IPS-18a (cell line): ENCODE results near the gene FER.
"Not testable (repeated sequence)": the region's sequence is repeated elsewhere in the genome, so short reads cannot be mapped to it uniquely, and the experiment has no call there.

Experiments used
- H3K27ac ChIP-seq: one replicate; pipeline ENCODE4 v1.5.1; 2013; ENCODE audit warnings: low read length
- H3K27me3 ChIP-seq: one replicate; pipeline ENCODE4 v1.6.1; 2013; ENCODE audit warnings: mild to moderate bottlenecking, low read length; ENCODE audit not compliant: control insufficient read depth, insufficient read depth
- H3K36me3 ChIP-seq: one replicate; pipeline ENCODE4 v1.6.1; 2013; ENCODE audit warnings: low read depth, low read length; ENCODE audit not compliant: control insufficient read depth
- H3K4me1 ChIP-seq: one replicate; pipeline ENCODE4 v1.6.1; 2013; ENCODE audit warnings: low read depth, low read length; ENCODE audit not compliant: control insufficient read depth
- H3K4me3 ChIP-seq: one replicate; pipeline ENCODE4 v1.5.1; 2013; ENCODE audit warnings: low read length
- H3K9ac ChIP-seq: one replicate; pipeline ENCODE4 v1.6.1; 2013; ENCODE audit warnings: mild to moderate bottlenecking, low read length, moderate library complexity
- H3K9me3 ChIP-seq: one replicate; pipeline ENCODE4 v1.6.1; 2013; ENCODE audit warnings: low read depth, low read length; ENCODE audit not compliant: control insufficient read depth

FER gene

DNA sequence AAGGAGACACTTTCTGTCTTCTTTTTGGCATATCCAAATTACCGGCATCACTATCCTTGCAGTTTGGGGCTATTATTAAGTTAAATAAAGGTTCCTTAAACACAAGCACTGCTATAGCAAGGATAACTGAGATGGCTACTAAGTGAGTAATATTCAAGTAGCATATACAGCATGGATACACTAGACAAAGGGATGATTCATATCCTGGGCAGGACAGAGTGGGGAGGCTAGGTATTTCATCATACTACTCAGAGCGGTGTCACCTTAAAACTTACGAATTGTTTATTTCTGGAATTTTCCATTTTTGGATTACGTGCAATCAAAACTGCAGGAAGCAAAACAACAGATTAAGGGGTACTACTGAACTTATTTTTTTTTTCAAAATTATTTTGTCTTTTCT, 54.1 kb downstream of the FER start:
- Histone ChIP-seq H3K27me3 (no peaks in the 10 kb centered on the region), H3K27ac (no peak overlapping the region), H3K4me3 (no peak overlapping the region), H3K9me3 (no peaks in the 10 kb centered on the region), H3K4me1 (no peaks in the 10 kb centered on the region), H3K36me3 (no peaks in the 10 kb centered on the region), H3K9ac (no peak overlapping the region)

DNA sequence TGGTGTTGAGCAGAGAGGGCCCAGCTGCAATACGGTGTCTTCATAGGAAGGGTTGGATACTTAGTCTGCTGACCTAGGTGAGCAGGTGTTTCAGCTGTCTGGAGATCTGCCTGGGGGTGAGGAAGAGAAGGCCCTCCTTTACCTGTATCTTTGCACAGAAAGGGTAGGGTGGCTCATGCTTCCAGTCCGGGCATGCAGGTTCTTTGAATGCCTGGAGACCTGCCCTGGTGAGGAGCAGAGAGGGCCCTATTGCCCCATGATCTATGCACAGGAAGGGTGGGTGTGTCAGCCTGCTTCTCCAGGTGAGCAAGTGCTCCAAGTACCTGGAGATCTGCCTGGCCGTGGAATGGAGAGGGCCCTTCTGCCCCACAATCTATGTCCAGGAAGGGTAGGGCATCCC, 63.0 kb downstream of the FER start:
- Histone ChIP-seq H3K27me3 (no peaks in the 10 kb centered on the region), H3K9me3 (peaks cover 3% of the 10 kb centered on the region), H3K27ac (no peak overlapping the region), H3K9ac (no peak overlapping the region), H3K36me3 (no peaks in the 10 kb centered on the region), H3K4me1 (peaks cover 8% of the 10 kb centered on the region), H3K4me3 (no peak overlapping the region)

DNA sequence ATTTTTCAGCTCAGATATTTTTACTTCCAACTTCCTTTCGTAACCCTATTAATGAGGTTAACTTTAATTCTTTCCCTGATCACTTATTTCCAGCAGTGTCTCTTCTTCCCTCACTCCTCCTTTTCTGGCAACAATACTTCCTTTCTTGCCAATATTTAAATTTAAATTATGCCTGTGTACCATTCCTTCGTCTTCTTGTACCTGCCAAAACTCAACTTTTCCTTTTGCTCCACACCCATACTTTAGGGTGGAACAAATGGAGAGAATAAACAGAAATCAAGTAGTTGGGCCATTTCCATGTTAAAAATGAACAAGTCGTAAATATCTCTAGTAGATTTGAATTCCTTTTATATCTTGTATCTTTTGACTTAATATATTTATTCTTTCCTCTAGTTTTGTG, 66.0 kb downstream of the FER start:
- no peak overlapping the region for H3K9ac ChIP-seq
- H3K36me3 ChIP-seq: no peaks in the 10 kb centered on the region
- peaks cover 8% of the 10 kb centered on the region for H3K4me1 ChIP-seq
- H3K4me3 ChIP-seq: no peak overlapping the region
- peaks cover 3% of the 10 kb centered on the region for H3K9me3 ChIP-seq
- H3K27ac ChIP-seq: no peak overlapping the region
- no peaks in the 10 kb centered on the region for H3K27me3 ChIP-seq

DNA sequence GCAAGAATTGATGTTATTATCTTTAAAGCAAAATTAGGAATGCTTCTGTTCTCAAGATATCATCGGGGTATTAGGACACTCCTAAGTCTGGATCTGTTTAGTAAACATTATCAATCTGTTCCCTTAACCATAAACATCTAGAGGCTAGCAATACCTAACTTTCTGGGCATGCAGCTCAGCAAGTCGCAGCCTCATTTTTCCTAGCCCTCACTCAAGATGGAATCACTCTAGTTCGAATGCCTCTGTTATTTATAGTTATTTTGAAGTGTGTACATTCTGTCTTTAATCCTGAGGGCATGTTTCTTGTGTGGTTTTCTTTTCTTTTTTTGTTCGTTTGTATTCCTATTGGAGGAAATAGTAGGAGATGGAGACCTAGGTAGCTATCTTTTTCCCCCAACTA, 66.9 kb downstream of the FER start:
- H3K9me3 ChIP-seq: peaks cover 3% of the 10 kb centered on the region
- H3K4me3 ChIP-seq: no peak overlapping the region
- no peak overlapping the region for H3K27ac ChIP-seq
- H3K36me3 ChIP-seq: no peaks in the 10 kb centered on the region
- H3K9ac ChIP-seq: no peak overlapping the region
- no peaks in the 10 kb centered on the region for H3K27me3 ChIP-seq
- peaks cover 8% of the 10 kb centered on the region for H3K4me1 ChIP-seq

DNA sequence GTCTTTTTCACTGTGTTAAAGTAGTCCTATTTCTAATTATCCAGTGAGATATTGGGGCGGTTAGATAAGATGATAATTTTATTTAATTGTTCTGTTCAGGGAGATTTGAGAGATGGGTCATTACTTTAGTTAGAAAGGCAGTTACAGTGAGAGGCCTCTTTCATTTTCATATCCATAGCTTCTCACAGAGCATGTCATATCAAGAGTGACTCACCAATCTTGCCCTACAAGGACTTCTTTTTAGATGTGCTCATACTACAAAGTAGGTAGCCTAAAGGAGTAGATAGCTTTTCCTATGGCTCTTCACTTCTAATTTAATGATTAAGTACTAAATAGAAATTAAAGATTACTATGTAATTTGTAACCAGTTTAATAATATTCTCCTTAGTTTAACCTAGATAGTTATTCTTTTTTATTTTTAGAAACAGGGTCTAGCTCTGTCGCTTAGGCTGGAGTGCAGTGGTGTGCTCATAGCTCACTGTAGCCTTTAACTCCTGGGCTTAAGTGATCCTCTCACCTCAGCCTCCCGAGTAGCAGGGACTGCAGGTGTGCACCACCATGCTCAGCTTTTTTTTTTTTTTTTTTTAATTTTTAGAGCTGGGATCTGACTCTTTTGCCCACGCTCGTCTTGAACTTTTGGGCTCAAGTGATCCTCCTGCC, 71.0 kb downstream of the FER start:
- Histone ChIP-seq H3K27me3 (no peaks in the 10 kb centered on the region), H3K36me3 (no peaks in the 10 kb centered on the region), H3K9me3 (no peaks in the 10 kb centered on the region), H3K4me1 (no peaks in the 10 kb centered on the region), H3K9ac (no peak overlapping the region), H3K4me3 (no peak overlapping the region), H3K27ac (no peak overlapping the region)

DNA sequence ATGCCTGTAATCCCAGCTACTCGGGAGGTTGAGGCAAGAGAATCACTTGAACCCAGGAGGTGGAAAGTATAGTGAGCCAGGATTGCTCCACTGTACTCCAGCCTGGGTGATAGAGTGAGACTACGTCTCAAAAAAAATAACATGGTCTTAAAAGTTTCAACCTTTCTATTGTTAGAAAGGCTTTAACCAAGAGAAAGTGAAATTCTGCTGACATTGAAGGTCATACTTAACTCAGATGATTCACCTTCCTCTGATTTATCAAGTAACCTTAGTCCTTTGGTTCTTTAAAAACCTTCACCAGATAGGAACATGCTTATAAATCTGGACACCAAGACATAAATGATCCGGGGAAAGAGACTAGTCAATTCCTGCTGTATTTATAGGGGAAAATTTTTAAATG, 73.3 kb downstream of the FER start:
- H3K36me3 ChIP-seq: no peaks in the 10 kb centered on the region
- H3K9me3 ChIP-seq: no peaks in the 10 kb centered on the region
- H3K9ac ChIP-seq: no peak overlapping the region
- H3K27me3 ChIP-seq: no peaks in the 10 kb centered on the region
- no peak overlapping the region for H3K4me3 ChIP-seq
- H3K4me1 ChIP-seq: peaks cover 5% of the 10 kb centered on the region
- H3K27ac ChIP-seq: no peak overlapping the region

DNA sequence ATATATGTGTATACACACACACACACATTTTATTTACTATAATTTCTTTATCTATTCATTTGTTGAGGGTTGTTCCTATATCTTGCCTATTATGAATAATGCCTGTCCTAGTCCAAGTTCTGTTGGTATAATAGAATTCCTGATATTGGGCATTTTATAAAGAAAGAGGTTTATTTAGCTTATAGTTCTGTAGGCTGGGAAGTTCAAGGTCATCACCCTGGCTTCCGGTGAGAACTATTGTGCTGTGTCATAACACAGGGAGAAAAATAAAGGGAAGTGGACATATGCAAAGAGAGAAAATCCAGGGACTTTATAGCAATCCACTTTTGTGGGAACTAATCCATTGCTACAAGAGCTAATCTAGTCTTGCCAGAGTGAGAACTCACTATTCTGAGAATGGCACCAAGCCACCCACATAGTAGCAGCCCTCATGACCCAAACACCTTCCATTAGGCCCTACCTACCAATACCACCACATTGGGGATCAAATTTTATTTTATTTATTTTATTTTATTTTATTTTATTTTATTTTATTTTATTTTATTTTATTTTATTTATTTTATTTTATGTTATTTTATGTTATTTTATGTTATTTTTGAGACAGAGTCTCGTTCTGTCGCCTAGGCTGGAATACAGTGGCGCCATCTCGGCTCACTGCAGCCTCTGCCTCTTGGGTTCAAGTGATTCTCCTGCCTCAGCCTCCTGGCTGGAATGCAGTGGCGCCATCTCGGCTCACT, 74.7 kb downstream of the FER start:
- peaks cover 5% of the 10 kb centered on the region for H3K4me1 ChIP-seq

DNA sequence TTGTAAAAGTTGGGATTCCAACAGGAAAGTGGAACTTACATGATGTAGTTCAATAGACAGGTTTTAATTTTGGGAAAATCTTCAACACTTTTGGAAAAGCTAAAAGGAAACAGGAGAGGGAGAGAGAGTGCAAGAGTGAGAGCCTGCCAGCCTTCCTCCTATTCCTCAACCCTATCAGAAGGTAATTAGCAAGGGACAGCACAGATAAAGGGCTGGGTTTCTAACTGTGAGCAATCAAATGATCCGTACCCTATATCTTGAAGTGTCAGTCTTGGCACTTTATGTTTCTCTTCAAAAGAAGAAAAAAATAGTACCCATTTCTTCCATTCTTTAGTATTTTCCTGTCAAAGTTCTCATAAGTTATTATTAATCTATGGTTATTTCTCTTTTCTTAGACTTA, 79.4 kb downstream of the FER start:
- H3K36me3 ChIP-seq: no peaks in the 10 kb centered on the region
- H3K4me3 ChIP-seq: no peak overlapping the region
- no peak overlapping the region for H3K27ac ChIP-seq
- H3K27me3 ChIP-seq: no peaks in the 10 kb centered on the region
- H3K9ac ChIP-seq: no peak overlapping the region
- no peaks in the 10 kb centered on the region for H3K9me3 ChIP-seq
- peaks cover 5% of the 10 kb centered on the region for H3K4me1 ChIP-seq

More for the DNA sequence above, 74.7 kb downstream of the FER start:
- no peak overlapping the region for H3K27ac ChIP-seq
- H3K9me3 ChIP-seq: no peaks in the 10 kb centered on the region
- H3K36me3 ChIP-seq: no peaks in the 10 kb centered on the region
- H3K27me3 ChIP-seq: no peaks in the 10 kb centered on the region
- H3K4me3 ChIP-seq: no peak overlapping the region
- no peak overlapping the region for H3K9ac ChIP-seq

DNA sequence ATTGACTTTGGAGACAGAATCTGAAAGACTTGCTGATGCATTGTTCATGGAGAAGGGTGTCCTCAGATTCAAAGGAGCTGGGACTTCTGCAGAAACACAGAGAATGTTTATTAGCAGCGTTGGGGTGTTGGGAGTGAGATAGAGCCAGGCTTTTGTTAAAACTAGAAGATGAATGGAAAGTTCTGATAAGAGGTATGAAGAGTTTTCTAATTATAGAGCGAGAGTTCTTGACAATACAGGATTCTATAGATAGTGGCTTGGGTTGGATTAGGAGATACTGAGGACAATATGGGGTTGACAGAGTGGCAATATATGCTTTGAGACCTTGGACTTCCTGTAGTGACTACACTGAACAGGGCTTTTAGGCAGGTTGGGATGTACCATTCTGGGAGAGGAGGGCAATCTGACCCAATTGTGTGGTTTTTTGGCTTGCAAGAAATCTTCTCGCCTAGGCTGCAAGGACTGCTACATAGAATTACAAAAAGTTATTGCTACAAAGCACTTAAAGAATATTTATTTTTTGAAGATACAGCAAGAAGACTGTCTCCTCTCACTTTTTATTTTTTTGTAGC, 83.1 kb downstream of the FER start:
- Histone ChIP-seq H3K27ac (no peak overlapping the region), H3K4me3 (no peak overlapping the region)

DNA sequence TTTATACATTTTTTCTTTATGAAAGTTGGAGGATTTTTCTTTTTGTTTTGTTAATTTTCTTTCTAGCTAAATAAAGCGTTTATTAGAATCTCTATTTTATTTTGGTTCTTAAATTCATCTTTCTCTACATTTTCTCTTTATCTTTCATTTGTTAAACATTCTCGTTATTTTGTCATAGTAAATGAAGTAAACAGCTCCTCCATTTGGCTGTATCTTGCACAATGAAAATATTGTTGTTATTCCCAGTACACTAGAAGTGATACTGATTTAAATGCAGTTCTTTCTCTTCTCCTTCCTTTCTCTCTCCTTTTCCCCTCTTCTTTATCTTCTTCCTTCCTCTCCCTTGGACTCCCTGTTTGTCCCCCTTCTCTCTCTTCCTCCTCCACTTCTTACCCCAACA, 88.8 kb downstream of the FER start:
- no peak overlapping the region for H3K4me3 ChIP-seq
- no peaks in the 10 kb centered on the region for H3K4me1 ChIP-seq
- H3K36me3 ChIP-seq: no peaks in the 10 kb centered on the region
- no peaks in the 10 kb centered on the region for H3K9me3 ChIP-seq
- H3K9ac ChIP-seq: no peak overlapping the region
- H3K27ac ChIP-seq: no peak overlapping the region
- no peaks in the 10 kb centered on the region for H3K27me3 ChIP-seq

More for the DNA sequence above, 83.1 kb downstream of the FER start:
- Histone ChIP-seq H3K36me3 (no peaks in the 10 kb centered on the region), H3K9ac (no peak overlapping the region), H3K9me3 (no peaks in the 10 kb centered on the region), H3K27me3 (no peaks in the 10 kb centered on the region), H3K4me1 (no peaks in the 10 kb centered on the region)

DNA sequence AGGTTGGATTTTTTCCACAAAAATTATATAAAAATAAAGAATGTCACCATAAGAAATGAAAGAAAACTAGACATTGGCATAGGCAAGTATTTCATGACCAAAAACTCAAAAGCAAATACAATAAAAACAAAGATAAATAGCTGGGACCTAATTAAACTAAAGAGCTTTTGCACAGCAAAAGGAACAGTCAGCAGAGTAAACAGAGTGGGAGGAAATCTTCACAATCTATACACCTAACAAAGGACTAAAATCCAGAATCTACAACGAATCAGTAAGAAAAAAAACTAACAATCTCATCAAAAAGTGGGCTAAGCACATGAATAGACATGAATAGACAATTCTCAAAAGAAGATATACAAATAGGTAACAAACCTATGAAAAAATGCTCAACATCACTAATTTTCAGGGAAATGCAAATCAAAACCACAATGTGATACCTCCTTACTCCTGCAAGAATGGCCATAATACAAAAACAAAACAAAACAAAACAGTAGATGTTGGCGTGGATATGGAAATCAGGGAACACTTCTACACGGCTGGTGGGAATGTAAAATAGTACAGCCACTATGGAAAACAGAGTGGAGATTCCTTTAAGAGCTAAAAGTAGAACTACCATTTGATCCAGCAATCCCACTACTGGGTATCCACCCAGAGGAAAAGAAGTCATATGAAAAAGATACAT, 94.7 kb downstream of the FER start:
- not testable (repeated sequence) for H3K36me3 ChIP-seq

More for the DNA sequence above, 94.7 kb downstream of the FER start:
- not testable (repeated sequence) for H3K4me3 ChIP-seq, H3K9ac ChIP-seq, H3K4me1 ChIP-seq, H3K27me3 ChIP-seq, H3K27ac ChIP-seq, H3K9me3 ChIP-seq
